OCI-LY1 (cell line): ENCODE results near the gene ATAD3A.
A peak's percentile ranks its signal among the peaks of the same experiment; 100 is the strongest.
"Not testable (repeated sequence)": the region's sequence is repeated elsewhere in the genome, so short reads cannot be mapped to it uniquely, and the experiment has no call there.

ENCODE experiments used
- H2AFZ ChIP-seq: fragments of 200-600 bp; sonication (generic), shearing (Covaris generic); 2 replicates; pipeline ENCODE4 v1.6.0; 2014; ENCODE audit warnings: antibody characterized with exemption, mild to moderate bottlenecking, low read length
- H3F3A ChIP-seq: fragments of 200-600 bp; sonication (generic), shearing (Covaris generic); 2 replicates; pipeline ENCODE4 v1.6.0; 2014; ENCODE audit warnings: mild to moderate bottlenecking, antibody characterized with exemption, low read length, moderate library complexity; ENCODE audit not compliant: insufficient read depth
- H3K27ac ChIP-seq: fragments of 200-600 bp; sonication (generic); 2 replicates; pipeline ENCODE4 v1.5.1; 2014; ENCODE audit warnings: low read length, mixed run types, mild to moderate bottlenecking, low read depth; ENCODE audit not compliant: poor library complexity, severe bottlenecking
- H3K27me3 ChIP-seq: fragments of 200-600 bp; sonication (generic); 2 replicates; pipeline ENCODE4 v1.6.0; 2014; ENCODE audit warnings: antibody characterized with exemption, mild to moderate bottlenecking, low read length, moderate library complexity; ENCODE audit not compliant: insufficient read depth
- H3K36me3 ChIP-seq: fragments of 200-600 bp; sonication (generic); 2 replicates; pipeline ENCODE4 v1.6.1; 2014; ENCODE audit warnings: mild to moderate bottlenecking, antibody characterized with exemption, low read length, moderate library complexity, mixed read lengths; ENCODE audit not compliant: insufficient read depth
- H3K4me1 ChIP-seq: fragments of 200-600 bp; sonication (generic); 2 replicates; pipeline ENCODE4 v1.5.1; 2014; ENCODE audit warnings: mild to moderate bottlenecking, low read length, moderate library complexity; ENCODE audit not compliant: insufficient read depth, severe bottlenecking
- H3K4me2 ChIP-seq: fragments of 200-600 bp; sonication (generic), shearing (Covaris generic); 2 replicates; pipeline ENCODE4 v1.6.1; 2014; ENCODE audit warnings: low read length
- H3K4me3 ChIP-seq: fragments of 200-600 bp; sonication (generic); 2 replicates; pipeline ENCODE4 v1.5.1; 2014; ENCODE audit warnings: low read length, low read depth, mild to moderate bottlenecking, mixed read lengths; ENCODE audit not compliant: poor library complexity, severe bottlenecking
- H3K79me2 ChIP-seq: fragments of 200-600 bp; shearing (Covaris generic); 2 replicates; pipeline ENCODE4 v1.6.1; 2016; ENCODE audit warnings: mixed run types, low read length, mixed read lengths; ENCODE audit not compliant: insufficient read depth
- H3K9ac ChIP-seq: fragments of 200-600 bp; sonication (generic), shearing (Covaris generic); 2 replicates; pipeline ENCODE4 v1.6.1; 2014; ENCODE audit warnings: mild to moderate bottlenecking, low read length, mixed read lengths
- H3K9me2 ChIP-seq: fragments of 200-600 bp; sonication (generic), shearing (Covaris generic); 2 replicates; pipeline ENCODE4 v1.6.1; 2014; ENCODE audit warnings: low read depth, mild to moderate bottlenecking, low read length, mixed read lengths
- H3K9me3 ChIP-seq: fragments of 200-600 bp; shearing (Covaris generic); 2 replicates; pipeline ENCODE4 v1.6.1; 2014; ENCODE audit warnings: low read length, mixed read lengths
- H4K20me1 ChIP-seq: fragments of 200-600 bp; sonication (generic), shearing (Covaris generic); 2 replicates; pipeline ENCODE4 v1.6.0; 2016; ENCODE audit warnings: mild to moderate bottlenecking, low read length; ENCODE audit not compliant: insufficient read depth
- EZH2 ChIP-seq: fragments of 200-600 bp; sonication (generic), shearing (Covaris generic); IDR thresholded peaks from 2 replicates; pipeline ENCODE4 v1.8.0; 2017; ENCODE audit warnings: borderline replicate concordance, mixed run types, mild to moderate bottlenecking, antibody characterized with exemption, low read length, moderate library complexity, mixed read lengths
- TF ChIP-seq, protein P1 (sequence below): fragments of 200-600 bp; sonication (generic), shearing (Covaris generic); IDR thresholded peaks from 2 replicates; pipeline ENCODE4 v1.5.1; 2017; ENCODE audit warnings: mild to moderate bottlenecking, antibody characterized with exemption, low read length, moderate library complexity, mixed read lengths

ATAD3A gene

DNA sequence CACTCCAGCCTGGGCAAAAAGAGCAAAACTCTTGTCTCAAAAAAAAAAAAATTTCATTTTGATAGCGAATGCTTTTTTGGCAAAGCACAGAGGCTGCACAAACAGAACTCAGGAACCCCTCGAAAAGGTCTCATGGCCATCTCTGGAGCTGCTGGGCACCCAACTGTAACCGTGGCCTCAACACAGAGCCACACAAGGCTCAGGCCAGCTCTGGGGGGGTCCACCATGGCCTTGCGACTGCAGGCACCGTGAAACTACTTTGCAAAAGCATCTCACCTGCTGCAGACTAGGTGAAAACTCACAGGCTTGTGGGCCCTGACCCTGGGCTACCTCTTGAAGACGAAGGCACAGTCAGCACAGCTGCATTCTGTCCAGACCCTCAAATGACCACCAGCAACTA is 44.5 kb downstream of the ATAD3A start:
- Histone ChIP-seq H3K27ac (no peak overlapping the region), H3K36me3 (peaks cover 2% of the 10 kb centered on the region; the same call in 1 of the 2 replicates)

DNA sequence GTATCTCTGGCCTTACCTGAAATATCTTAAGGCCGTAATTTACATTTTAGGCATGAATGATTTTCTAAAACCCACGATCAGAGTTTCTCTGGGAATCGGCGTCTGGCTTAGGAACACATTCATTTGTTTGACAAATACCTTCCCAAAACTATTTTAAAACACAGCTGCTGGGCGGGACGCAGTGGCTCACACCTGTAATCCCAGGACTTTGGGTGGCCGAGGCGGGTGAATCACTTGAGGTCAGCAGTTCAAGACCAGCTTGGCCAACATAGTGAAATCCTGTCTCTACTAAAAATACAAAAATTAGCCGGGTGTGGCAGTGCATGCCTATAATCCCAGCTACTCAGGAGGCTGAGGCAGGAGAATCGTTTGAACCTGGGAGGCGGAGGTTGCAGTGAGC is 45.0 kb downstream of the ATAD3A start:
- not testable (repeated sequence) for H3K4me2 ChIP-seq, H3K9ac ChIP-seq, H3K4me3 ChIP-seq, H3K27ac ChIP-seq, H3K9me3 ChIP-seq, H3K9me2 ChIP-seq, H3K36me3 ChIP-seq, H4K20me1 ChIP-seq, H3K79me2 ChIP-seq, H3F3A ChIP-seq, H2AFZ ChIP-seq, H3K27me3 ChIP-seq
- H3K4me1 ChIP-seq, result peaks cover 23% of the 10 kb centered on the region

More for the DNA sequence above, 44.5 kb downstream of the ATAD3A start:
- no peaks in the 10 kb centered on the region for H3K79me2 ChIP-seq
- no peak overlapping the region for H3K4me2 ChIP-seq
- peaks cover 23% of the 10 kb centered on the region for H3K4me1 ChIP-seq
- no peak overlapping the region for H3K4me3 ChIP-seq
- H3K27me3 ChIP-seq, result no peaks in the 10 kb centered on the region
- H3K9me3 ChIP-seq, result no peaks in the 10 kb centered on the region
- no peaks in the 10 kb centered on the region for H4K20me1 ChIP-seq
- no peak overlapping the region for H2AFZ ChIP-seq
- TF ChIP-seq, protein P1, sequence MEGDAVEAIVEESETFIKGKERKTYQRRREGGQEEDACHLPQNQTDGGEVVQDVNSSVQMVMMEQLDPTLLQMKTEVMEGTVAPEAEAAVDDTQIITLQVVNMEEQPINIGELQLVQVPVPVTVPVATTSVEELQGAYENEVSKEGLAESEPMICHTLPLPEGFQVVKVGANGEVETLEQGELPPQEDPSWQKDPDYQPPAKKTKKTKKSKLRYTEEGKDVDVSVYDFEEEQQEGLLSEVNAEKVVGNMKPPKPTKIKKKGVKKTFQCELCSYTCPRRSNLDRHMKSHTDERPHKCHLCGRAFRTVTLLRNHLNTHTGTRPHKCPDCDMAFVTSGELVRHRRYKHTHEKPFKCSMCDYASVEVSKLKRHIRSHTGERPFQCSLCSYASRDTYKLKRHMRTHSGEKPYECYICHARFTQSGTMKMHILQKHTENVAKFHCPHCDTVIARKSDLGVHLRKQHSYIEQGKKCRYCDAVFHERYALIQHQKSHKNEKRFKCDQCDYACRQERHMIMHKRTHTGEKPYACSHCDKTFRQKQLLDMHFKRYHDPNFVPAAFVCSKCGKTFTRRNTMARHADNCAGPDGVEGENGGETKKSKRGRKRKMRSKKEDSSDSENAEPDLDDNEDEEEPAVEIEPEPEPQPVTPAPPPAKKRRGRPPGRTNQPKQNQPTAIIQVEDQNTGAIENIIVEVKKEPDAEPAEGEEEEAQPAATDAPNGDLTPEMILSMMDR, result no peak
- no peak for TF ChIP-seq EZH2
- no peaks in the 10 kb centered on the region for H3K9me2 ChIP-seq
- no peak overlapping the region for H3K9ac ChIP-seq
- H3F3A ChIP-seq, result no peaks in the 10 kb centered on the region

DNA sequence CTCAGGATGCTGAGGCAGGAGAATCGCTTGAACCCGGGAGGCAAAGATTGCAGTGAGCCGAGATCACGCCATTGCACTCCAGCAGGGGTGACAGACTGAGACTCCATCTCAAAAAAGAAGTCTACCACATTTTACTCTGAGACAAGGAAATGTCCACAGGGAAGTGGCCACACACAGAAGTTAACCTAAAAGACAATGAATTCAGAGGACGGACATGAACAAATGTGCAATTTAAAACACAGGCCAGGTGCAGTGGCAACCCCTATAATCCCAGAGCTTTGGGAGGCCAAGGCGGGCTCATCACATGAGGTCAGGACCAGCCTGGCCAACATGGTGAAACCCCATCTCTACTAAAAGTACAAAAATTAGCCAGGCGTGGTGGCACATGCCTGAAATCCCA is 45.7 kb downstream of the ATAD3A start:
- not testable (repeated sequence) for H3K4me3 ChIP-seq, H3K27me3 ChIP-seq, H2AFZ ChIP-seq, H3K9me2 ChIP-seq, H3K4me2 ChIP-seq, H3K79me2 ChIP-seq, H3F3A ChIP-seq, H3K9me3 ChIP-seq, H4K20me1 ChIP-seq, H3K27ac ChIP-seq, H3K9ac ChIP-seq
- H3K4me1 ChIP-seq, result peaks cover 23% of the 10 kb centered on the region
- H3K36me3 ChIP-seq, result peaks cover 14% of the 10 kb centered on the region

DNA sequence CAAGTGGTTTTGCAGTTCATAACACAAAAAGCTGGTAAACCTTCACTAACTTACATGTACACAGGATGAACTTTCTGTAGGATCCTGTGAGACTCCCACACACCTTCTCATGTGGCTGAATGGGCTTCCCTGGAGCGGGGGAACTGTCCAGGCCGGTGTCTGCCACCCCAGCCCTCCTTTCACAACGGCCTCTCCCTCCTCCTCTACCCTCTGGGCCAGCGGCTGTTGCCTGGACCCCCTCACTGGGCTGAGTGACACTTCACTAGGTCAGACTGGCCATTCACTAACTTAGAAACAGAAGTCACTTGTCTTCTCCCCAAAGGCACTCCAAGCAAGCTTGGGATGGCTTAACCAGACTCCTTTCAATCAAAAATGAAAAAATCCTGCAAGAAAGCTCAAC is 46.6 kb downstream of the ATAD3A start:
- Histone ChIP-seq H3K9me2 (no peaks in the 10 kb centered on the region), H2AFZ (no peak overlapping the region), H3K27me3 (no peaks in the 10 kb centered on the region), H3K4me3 (no peak overlapping the region), H3K9me3 (no peaks in the 10 kb centered on the region), H4K20me1 (no peaks in the 10 kb centered on the region), H3F3A (no peaks in the 10 kb centered on the region), H3K4me1 (peaks cover 23% of the 10 kb centered on the region), H3K4me2 (no peak overlapping the region), H3K36me3 (peaks cover 23% of the 10 kb centered on the region), H3K9ac (no peak overlapping the region), H3K79me2 (no peaks in the 10 kb centered on the region), H3K27ac (peak overlapping the region; percentile 18)
- no peak for TF ChIP-seq EZH2
- TF ChIP-seq, protein P1, result no peak
